DOHH2 (cell line): ENCODE results near the gene MRTFB.

Source experiments
- CTCF ChIP-seq: fragments of 200-600 bp; sonication (generic); IDR thresholded peaks from one replicate; pipeline ENCODE4 v1.5.1; 2014; ENCODE audit warnings: antibody characterized with exemption, mild to moderate bottlenecking, low read depth, low read length; ENCODE audit not compliant: poor library complexity, severe bottlenecking
- EZH2phosphoT487 ChIP-seq: fragments of 200-600 bp; sonication (generic); IDR thresholded peaks from 2 replicates; pipeline ENCODE4 v1.6.1; 2017; ENCODE audit warnings: borderline replicate concordance, mild to moderate bottlenecking, antibody characterized with exemption, low read length, moderate library complexity, mixed read lengths

DNA sequence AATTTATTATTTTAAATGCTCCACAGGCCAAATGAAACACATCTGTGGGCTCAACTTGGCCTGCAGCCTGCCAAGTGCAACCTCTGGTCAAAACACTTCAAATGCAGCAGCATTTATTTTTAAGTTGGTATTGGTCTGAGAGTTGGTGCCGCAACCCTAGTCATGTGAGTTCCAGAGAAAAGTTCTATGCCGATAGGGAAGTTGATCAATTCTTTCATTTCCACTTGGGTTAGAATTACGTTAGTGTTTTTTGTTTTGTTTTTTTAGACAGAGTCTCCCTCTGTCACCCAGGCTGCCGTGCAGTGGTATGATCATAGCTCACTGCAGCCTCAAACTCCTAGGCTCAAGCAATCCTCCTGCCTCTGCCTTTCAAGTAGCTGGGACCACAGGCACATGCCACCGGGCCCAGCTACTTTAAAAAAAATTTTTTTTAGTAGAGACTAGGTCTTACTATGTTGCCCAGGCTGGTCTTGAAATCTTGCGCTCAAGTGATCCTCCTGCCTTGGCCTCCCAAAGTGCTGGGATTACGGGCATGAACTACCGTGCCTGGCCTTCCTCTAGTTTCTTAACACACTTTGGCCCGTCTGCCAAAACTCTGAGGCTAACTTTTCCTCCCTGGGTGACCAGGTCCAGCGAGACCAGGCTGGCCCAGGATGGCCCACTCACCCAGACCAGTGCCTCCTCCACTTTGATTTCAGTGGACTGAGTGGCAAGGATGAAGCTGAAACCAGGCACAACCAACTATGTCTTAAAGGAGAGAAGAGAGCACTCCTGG, 221.1 kb downstream of the MRTFB start:
- TF ChIP-seq CTCF (no peak), EZH2phosphoT487 (no peak)
